Ishikawa (cell line): ENCODE measurements around the gene FAM170B.

Experiments
- CEBPB ChIP-seq: IDR thresholded peaks from 2 replicates; pipeline ENCODE4 v1.6.1; 2012
- CREB1 ChIP-seq: IDR thresholded peaks from 2 replicates; pipeline ENCODE4 v1.6.1; 2012; ENCODE audit warnings: low read depth
- EGR1 ChIP-seq: IDR thresholded peaks from 2 replicates; pipeline ENCODE4 v1.6.1; 2012
- EP300 ChIP-seq: IDR thresholded peaks from 2 replicates; pipeline ENCODE4 v1.6.1; 2012; ENCODE audit warnings: borderline replicate concordance
- FOXM1 ChIP-seq: IDR thresholded peaks from 2 replicates; pipeline ENCODE4 v1.6.1; 2012; ENCODE audit warnings: low read depth, borderline replicate concordance
- NFIC ChIP-seq: IDR thresholded peaks from 2 replicates; pipeline ENCODE4 v1.6.1; 2012
- RAD21 ChIP-seq: IDR thresholded peaks from 2 replicates; pipeline ENCODE4 v1.6.1; 2012; ENCODE audit warnings: low read depth
- TAF1 ChIP-seq: IDR thresholded peaks from 2 replicates; pipeline ENCODE4 v1.6.1; 2012; ENCODE audit warnings: low read depth, mild to moderate bottlenecking
- TCF12 ChIP-seq: IDR thresholded peaks from 2 replicates; pipeline ENCODE4 v1.6.1; 2012; ENCODE audit warnings: low read depth
- TEAD4 ChIP-seq: IDR thresholded peaks from 2 replicates; pipeline ENCODE4 v1.6.1; 2012
- YY1 ChIP-seq: IDR thresholded peaks from 2 replicates; pipeline ENCODE4 v1.6.1; 2012; ENCODE audit warnings: low read depth
- ZBTB7A ChIP-seq: IDR thresholded peaks from 2 replicates; pipeline ENCODE4 v1.6.1; 2012; ENCODE audit warnings: low read depth
- TF ChIP-seq, protein P1 (sequence below): IDR thresholded peaks from 2 replicates; pipeline ENCODE4 v1.6.1; 2012; ENCODE audit warnings: low read depth, mild to moderate bottlenecking
- TF ChIP-seq, protein P2 (sequence below): IDR thresholded peaks from 2 replicates; pipeline ENCODE4 v1.6.1; 2012
- TF ChIP-seq, protein P3 (sequence below): IDR thresholded peaks from 2 replicates; pipeline ENCODE4 v1.6.1; 2012

The FAM170B gene

DNA sequence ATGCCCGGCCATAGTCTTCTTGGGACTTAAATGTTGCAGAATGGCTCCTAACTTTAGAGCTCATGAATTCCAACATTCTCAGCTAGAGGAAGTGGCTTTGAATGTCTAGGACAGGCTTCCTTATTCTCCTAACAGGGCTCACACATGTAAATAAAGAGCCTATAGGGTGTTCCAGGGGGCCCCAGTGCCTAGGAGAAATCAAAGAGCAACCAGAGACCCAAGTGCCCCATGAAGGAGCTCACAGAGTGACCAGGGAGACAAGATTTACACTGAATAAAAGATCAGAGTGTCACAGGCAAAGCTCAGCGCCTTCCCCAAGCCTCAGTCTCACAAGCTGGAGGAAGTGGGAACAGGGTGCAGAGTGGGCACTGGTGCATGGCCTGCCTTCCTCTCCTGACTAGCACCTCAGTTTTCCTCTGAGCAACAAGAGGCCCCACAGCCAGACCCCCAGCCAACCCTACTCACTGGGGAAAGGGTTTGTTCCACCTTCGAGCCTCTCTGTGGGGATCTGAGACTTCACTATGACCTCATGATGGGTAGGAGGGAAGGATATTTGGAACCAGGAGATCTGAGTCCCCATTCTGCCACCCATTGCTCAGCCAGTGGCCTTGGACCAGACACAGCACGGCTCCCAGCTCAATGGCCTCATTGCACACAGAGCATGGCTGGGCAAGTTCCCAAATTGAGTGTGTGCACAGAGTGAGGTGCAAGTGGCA, 38.4 kb upstream of the FAM170B start:
- TF ChIP-seq YY1 (no peak), ZBTB7A (no peak), RAD21 (no peak), TCF12 (no peak)
- TF ChIP-seq, protein P1, sequence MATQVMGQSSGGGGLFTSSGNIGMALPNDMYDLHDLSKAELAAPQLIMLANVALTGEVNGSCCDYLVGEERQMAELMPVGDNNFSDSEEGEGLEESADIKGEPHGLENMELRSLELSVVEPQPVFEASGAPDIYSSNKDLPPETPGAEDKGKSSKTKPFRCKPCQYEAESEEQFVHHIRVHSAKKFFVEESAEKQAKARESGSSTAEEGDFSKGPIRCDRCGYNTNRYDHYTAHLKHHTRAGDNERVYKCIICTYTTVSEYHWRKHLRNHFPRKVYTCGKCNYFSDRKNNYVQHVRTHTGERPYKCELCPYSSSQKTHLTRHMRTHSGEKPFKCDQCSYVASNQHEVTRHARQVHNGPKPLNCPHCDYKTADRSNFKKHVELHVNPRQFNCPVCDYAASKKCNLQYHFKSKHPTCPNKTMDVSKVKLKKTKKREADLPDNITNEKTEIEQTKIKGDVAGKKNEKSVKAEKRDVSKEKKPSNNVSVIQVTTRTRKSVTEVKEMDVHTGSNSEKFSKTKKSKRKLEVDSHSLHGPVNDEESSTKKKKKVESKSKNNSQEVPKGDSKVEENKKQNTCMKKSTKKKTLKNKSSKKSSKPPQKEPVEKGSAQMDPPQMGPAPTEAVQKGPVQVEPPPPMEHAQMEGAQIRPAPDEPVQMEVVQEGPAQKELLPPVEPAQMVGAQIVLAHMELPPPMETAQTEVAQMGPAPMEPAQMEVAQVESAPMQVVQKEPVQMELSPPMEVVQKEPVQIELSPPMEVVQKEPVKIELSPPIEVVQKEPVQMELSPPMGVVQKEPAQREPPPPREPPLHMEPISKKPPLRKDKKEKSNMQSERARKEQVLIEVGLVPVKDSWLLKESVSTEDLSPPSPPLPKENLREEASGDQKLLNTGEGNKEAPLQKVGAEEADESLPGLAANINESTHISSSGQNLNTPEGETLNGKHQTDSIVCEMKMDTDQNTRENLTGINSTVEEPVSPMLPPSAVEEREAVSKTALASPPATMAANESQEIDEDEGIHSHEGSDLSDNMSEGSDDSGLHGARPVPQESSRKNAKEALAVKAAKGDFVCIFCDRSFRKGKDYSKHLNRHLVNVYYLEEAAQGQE, result no peak

DNA sequence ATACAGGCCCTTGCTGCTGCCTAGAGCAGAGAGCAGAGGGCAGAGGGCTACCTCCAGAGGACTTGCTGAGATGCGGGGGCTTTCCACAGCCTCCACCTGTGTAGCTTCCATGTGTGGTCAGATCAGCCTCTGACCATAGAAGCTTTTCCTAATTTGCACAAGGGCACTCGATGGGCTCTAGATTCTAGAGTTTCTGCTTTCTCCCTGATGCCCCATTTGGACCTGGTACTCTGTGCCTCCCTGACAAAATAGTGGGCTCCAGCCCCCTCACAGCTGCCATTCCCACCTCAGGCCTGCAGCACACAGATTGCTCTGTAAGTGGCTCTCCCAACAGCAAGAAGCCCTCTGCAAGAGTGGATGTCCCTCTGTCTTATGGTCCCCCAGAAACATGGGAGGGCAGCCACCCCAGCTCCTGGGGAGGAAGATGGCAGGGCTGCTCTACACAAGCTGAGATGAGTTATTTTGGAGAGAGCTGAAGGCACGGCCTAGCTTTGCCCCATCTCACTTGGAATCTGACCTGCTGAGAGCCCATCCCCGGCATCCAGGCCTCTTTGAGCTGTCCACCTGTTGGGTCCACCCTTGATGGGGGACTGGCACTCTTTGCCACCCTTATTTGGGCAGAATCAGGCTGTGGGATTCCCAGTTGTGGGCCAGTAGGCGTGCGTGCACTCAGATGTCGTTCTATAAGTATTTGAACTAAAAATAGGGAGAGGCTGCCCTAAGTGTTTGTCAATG, 37.7 kb upstream of the FAM170B start:
- TF ChIP-seq EGR1 (no peak), EP300 (no peak), TEAD4 (no peak), RAD21 (no peak), TAF1 (no peak)
- TF ChIP-seq, protein P2, sequence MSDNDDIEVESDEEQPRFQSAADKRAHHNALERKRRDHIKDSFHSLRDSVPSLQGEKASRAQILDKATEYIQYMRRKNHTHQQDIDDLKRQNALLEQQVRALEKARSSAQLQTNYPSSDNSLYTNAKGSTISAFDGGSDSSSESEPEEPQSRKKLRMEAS, result no peak

DNA sequence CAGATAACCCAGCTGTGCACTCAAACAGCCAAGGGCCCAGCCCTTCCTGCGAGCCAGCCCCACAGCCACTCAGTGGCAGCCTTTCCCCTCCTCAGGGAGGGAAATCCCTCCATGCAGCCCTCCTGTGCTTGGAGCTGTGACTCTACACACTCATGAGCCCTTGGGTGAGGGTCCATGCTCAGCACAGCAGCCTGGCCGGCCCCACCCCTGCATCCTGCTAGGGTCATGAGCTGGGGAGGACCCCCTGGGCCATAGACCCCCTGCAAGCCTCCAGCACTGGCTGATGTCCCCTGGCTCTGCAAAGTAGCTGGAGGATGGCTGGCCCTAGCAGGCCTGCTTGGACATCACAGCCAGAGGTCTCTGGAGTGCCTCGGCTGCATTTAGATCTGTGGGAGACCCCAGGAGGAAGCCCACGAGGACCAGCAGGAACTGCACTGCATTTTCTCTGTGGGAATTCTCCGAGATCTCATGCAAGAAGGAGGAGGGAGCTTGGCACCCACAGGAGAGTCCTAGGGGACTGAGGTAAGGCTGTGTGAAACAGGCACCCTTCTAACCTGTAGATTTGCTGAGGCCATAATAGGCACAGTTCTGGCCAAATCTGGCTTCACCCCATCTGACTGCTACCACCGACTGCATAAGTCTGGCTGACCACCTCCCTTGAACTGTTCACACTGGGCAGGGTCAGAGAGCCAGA, 37.0 kb upstream of the FAM170B start:
- TF ChIP-seq CREB1 (no peak), TAF1 (no peak), ZBTB7A (no peak), EP300 (no peak)
- TF ChIP-seq, protein P2, result no peak

DNA sequence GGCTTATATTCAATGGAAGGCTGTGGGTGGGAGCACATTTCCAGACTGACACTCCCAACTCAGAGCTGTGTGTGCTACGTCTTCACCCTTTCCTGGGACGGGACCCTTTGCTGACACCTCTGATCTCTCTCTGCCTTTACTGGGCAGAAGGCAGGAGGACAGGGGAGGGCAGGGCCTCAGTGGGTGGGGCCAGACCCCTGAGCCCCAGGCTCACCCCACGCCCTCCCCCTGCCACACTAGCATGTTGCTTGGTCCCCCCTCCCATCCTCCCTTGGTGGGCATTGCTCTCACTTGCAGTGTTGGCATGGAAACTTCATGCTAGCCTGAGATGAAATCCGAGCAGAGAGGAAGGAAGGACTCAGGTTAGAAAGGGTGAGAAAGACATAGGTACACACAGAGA, 36.0 kb upstream of the FAM170B start:
- no peak for TF ChIP-seq ZBTB7A
- TF ChIP-seq TAF1, result no peak

DNA sequence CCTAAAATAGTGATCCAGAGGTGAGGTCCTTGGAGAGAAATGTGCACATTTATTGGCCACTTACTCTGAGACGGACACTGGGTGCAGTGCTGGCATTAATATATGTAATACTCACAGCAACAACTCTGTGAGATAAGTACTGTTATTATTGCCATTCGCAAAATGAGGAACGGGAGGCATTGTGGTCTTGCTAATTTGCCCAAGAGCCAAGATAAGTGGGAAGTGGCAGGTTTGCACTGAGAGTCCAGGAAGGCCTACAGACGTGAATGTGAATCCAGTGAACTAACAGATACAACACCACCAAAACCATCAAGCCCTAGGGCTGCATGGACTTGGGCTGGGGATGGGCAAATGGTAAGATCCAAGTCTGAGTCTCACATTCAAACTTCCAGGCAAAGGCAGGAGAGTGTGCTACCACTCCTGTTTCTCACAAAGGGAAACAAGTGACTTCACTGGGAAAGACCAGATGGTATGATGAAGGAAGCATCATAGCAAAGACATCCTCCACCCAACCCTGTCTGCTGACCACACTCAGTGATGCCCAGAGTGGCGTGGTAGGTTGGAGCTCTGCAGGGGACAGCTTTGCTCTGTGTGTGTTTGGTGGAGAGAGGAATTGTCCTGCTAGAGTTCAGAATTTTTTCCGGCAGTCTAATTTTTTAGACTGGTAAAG, 35.1 kb upstream of the FAM170B start:
- TF ChIP-seq EGR1, result no peak
- TF ChIP-seq, protein P2, result no peak
- TF ChIP-seq TAF1, result no peak
- TF ChIP-seq CREB1, result no peak
- no peak for TF ChIP-seq TCF12
- TF ChIP-seq FOXM1, result no peak
- no peak for TF ChIP-seq RAD21
- no peak for TF ChIP-seq YY1
- no peak for TF ChIP-seq ZBTB7A
- TF ChIP-seq TEAD4, result no peak
- TF ChIP-seq, protein P1, result no peak
- TF ChIP-seq, protein P3, sequence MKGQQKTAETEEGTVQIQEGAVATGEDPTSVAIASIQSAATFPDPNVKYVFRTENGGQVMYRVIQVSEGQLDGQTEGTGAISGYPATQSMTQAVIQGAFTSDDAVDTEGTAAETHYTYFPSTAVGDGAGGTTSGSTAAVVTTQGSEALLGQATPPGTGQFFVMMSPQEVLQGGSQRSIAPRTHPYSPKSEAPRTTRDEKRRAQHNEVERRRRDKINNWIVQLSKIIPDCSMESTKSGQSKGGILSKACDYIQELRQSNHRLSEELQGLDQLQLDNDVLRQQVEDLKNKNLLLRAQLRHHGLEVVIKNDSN, result no peak
- TF ChIP-seq EP300, result no peak

DNA sequence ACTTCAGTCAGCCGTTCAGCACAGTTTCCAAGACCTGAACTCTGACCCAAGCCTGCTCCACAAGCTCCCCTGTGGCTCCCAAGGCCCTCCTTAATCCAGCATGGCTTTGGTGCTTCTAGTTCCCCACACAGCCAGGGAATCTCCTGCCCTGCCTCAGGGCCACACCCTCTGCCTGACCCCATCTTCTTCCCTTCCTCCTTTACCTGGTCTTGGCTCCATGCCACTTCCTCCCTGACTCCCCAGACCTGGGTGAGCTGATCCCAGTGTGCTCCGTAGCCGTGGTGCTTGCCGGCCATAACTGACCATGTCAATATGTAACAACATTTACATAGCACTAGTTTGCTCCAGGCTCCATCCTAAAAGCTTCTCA, 34.3 kb upstream of the FAM170B start:
- TF ChIP-seq FOXM1 (no peak), CEBPB (no peak), NFIC (no peak), CREB1 (no peak), RAD21 (no peak), EP300 (no peak), TCF12 (no peak)
- TF ChIP-seq, protein P3, result no peak
- TF ChIP-seq, protein P1, result no peak
- TF ChIP-seq, protein P2, result no peak
